GM10266 (cell line): ENCODE results near the gene DUSP22.

Source experiments
- DNase-seq: peaks from one replicate; pipeline ENCODE4 v3.0.0; 2012; ENCODE audit errors: extremely low spot score
- TF ChIP-seq, protein P1 (sequence below): IDR thresholded peaks from 2 replicates; pipeline ENCODE4 v1.5.1; 2012; ENCODE audit warnings: mild to moderate bottlenecking, low read depth; ENCODE audit not compliant: control insufficient read depth, insufficient read depth; ENCODE audit errors: missing control alignments

The DUSP22 gene

GRCh38 chr6:350371-350770, 58.1 kb downstream of the DUSP22 start:
- TF ChIP-seq, protein P1, sequence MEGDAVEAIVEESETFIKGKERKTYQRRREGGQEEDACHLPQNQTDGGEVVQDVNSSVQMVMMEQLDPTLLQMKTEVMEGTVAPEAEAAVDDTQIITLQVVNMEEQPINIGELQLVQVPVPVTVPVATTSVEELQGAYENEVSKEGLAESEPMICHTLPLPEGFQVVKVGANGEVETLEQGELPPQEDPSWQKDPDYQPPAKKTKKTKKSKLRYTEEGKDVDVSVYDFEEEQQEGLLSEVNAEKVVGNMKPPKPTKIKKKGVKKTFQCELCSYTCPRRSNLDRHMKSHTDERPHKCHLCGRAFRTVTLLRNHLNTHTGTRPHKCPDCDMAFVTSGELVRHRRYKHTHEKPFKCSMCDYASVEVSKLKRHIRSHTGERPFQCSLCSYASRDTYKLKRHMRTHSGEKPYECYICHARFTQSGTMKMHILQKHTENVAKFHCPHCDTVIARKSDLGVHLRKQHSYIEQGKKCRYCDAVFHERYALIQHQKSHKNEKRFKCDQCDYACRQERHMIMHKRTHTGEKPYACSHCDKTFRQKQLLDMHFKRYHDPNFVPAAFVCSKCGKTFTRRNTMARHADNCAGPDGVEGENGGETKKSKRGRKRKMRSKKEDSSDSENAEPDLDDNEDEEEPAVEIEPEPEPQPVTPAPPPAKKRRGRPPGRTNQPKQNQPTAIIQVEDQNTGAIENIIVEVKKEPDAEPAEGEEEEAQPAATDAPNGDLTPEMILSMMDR: no peak
- DNase-seq: no peak

- TF ChIP-seq, protein P1: no peak
- DNase-seq: no peak
Observed at GRCh38 chr6:351011-351866, 59.0 kb downstream of the DUSP22 start.

- DNase-seq: no peak
- TF ChIP-seq, protein P1: peak; percentile 3
Observed at GRCh38 chr6:351867-352289, 59.6 kb downstream of the DUSP22 start.

DNA sequence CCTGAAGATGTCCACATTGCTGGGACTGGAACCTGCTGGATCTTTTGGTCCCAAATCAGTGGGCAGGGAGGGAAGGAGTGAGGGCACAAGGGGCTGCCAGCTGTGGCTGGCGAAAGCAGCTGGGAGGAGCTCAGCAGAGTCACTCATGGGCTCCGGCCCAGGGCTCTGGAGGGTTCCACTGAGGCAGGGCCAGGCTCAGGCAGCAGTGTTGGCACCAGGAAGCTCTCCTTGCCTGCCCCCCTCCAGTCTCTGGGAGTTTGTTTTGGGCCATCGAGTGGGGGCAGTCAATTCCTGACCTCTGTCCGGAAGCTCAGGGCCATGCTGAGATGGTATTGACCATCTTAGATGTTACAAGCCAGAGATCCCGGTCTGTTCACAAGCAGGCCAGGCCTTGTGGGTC, 60.2 kb downstream of the DUSP22 start:
- TF ChIP-seq, protein P1: no peak
- no peak for DNase-seq

DNA sequence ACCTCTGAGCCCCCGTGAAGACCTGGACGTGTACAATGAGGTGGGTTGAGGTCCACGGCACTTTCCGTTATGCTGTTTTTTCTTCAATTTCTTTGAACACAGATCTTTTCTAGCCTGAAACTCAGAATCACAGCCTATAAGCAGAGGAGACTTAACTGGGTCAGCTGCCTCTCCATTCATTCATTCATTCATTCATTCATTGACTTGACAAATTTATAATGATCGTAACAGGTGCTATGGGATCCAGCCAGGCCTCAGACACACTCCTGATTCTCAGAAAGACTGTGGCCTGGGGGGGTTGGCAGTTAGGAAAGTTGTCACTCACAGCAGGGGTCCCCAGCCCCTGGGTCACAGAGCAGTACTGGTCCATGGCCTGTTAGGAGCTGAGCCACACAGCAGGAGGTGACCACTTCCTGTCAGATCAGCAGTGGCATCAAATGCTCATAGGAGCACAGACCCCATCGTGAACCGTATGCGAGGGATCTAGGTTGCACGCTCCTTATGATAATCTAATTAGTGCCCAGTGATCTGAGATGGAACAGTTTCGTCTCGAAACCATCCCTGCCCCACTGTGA, 60.7 kb downstream of the DUSP22 start:
- DNase-seq: no peak
- TF ChIP-seq, protein P1: no peak

- no peak for DNase-seq
- TF ChIP-seq, protein P1: no peak
Observed at GRCh38 chr6:353642-354614, 61.6 kb downstream of the DUSP22 start.
